Common myeloid progenitor, CD34-positive (primary cell): Measurements from ENCODE around the gene MGST1.
"Not testable (repeated sequence)": the region's sequence is repeated elsewhere in the genome, so short reads cannot be mapped to it uniquely, and the experiment has no call there.

Experiments
- CTCF ChIA-PET: fragments of 350-600 bp; sonication (Branson Sonifier 250); formaldehyde crosslinking; loops from one replicate; lab custom pipeline; 2021; ENCODE audit warnings: antibody characterized with exemption; lab: Charles Lee
- POLR2A ChIA-PET: fragments of 350-600 bp; sonication (Branson Sonifier 250); formaldehyde crosslinking; loops from one replicate; lab custom pipeline; 2021; ENCODE audit warnings: antibody characterized with exemption; lab: Charles Lee
- DNase-seq, 3 donors: peaks; one replicate each; pipeline versions ENCODE4 v3.0.0 to v3.0.0-alpha.2; 2013
- H3K27ac ChIP-seq, 2 experiments: 1 replicate in 1 of 2; 2 replicates in 1 of 2; pipeline ENCODE4 v1.7.0; 2013; ENCODE audit warnings: inconsistent platforms in 2 of 2, low read length in 2 of 2, mild to moderate bottlenecking in 2 of 2, low read depth in 1 of 2, moderate library complexity in 1 of 2; ENCODE audit not compliant: severe bottlenecking in 2 of 2, insufficient read depth in 1 of 2, poor library complexity in 1 of 2
- H3K27me3 ChIP-seq, 5 experiments: replicated peaks in 2 of 5; 1 replicate in 3 of 5; 2 replicates in 2 of 5; pipeline versions ENCODE4 v1.6.1 to v1.7.0; 2013; ENCODE audit warnings: low read length in 4 of 5, mild to moderate bottlenecking in 2 of 5, moderate library complexity in 2 of 5, inconsistent platforms in 1 of 5; ENCODE audit not compliant: insufficient read depth in 5 of 5, control insufficient read depth in 4 of 5
- H3K36me3 ChIP-seq, 4 experiments: 1 replicate in 2 of 4; 2 replicates in 2 of 4; pipeline versions ENCODE4 v1.6.1 to v1.7.0; 2013; ENCODE audit warnings: low read length in 3 of 4, control low read depth in 1 of 4, mild to moderate bottlenecking in 1 of 4; ENCODE audit not compliant: control insufficient read depth in 4 of 4, insufficient read depth in 4 of 4
- H3K4me1 ChIP-seq, 4 experiments: 1 replicate in 3 of 4; 2 replicates in 1 of 4; pipeline versions ENCODE4 v1.6.1 to v1.7.1; 2013; ENCODE audit warnings: low read length in 3 of 4, mild to moderate bottlenecking in 3 of 4, control low read depth in 1 of 4, inconsistent platforms in 1 of 4, moderate library complexity in 1 of 4; ENCODE audit not compliant: control insufficient read depth in 4 of 4, insufficient read depth in 4 of 4; ENCODE audit errors: control extremely low read depth in 1 of 4
- H3K4me3 ChIP-seq, 7 experiments: 1 replicate in 4 of 7; 2 replicates in 3 of 7; pipeline versions ENCODE4 v1.5.1 to v1.7.0; 2013; ENCODE audit warnings: mild to moderate bottlenecking in 7 of 7, low read length in 6 of 7, moderate library complexity in 6 of 7, inconsistent platforms in 2 of 7, low read depth in 2 of 7, control low read depth in 1 of 7; ENCODE audit not compliant: insufficient read depth in 4 of 7, control insufficient read depth in 1 of 7; ENCODE audit errors: extremely low read depth in 1 of 7
- H3K9me3 ChIP-seq, 5 experiments: 1 replicate in 4 of 5; 2 replicates in 1 of 5; pipeline versions ENCODE4 v1.6.1 to v1.7.1; 2013; ENCODE audit warnings: low read length in 4 of 5, mild to moderate bottlenecking in 2 of 5, inconsistent platforms in 1 of 5, low read depth in 1 of 5, moderate library complexity in 1 of 5; ENCODE audit not compliant: control insufficient read depth in 4 of 5, insufficient read depth in 2 of 5; ENCODE audit errors: control extremely low read depth in 1 of 5
- WGBS: methylation state at CpG from one replicate; pipeline ENCODE4 v1.1.5; 2013; ENCODE audit not compliant: insufficient coverage; 5-methylcytosine and 5-hydroxymethylcytosine counted together

MGST1 gene

GRCh38 chr12:16361142-16361783 lies 13.8 kb downstream of the MGST1 start:
- WGBS: 100% methylated on average over 5 of the region's 7 CpGs
- Histone ChIP-seq H3K4me1 (peaks cover 0 to 1% (median 0%) of the 10 kb centered on the region in 4 experiments), H3K36me3 (peaks cover 3 to 51% (median 31%) of the 10 kb centered on the region in 4 experiments), H3K27ac (no peak overlapping the region), H3K4me3 (no peak overlapping the region), H3K27me3 (no peaks in the 10 kb centered on the region), H3K9me3 (no peaks in the 10 kb centered on the region)
- DNase-seq: no peak
- ChIA-PET CTCF (interaction anchor here (0.9 to 1.6 kb wide), 6 partner anchors 10 to 213 kb away, joined by 3 to 4 read pairs (median 3); no protein-coding TSS in a partner anchor), POLR2A (no interaction called here)

GRCh38 chr12:16362550-16362949 lies 15.1 kb downstream of the MGST1 start:
- CTCF ChIA-PET: no interaction called here
- H3K27ac ChIP-seq: no peak overlapping the region

GRCh38 chr12:16369156-16369555 lies 21.7 kb downstream of the MGST1 start:
- Histone ChIP-seq H3K4me3 (no peak overlapping the region), H3K36me3 (peaks cover 0 to 18% (median 11%) of the 10 kb centered on the region in 4 experiments), H3K27ac (no peak overlapping the region), H3K27me3 (no peaks in the 10 kb centered on the region), H3K4me1 (no peaks in the 10 kb centered on the region), H3K9me3 (no peaks in the 10 kb centered on the region)
- DNase-seq: no peak
- WGBS: no CpG with 5 or more reads among the region's 2 CpGs
- CTCF ChIA-PET: no interaction called here
- POLR2A ChIA-PET: no interaction called here

More at GRCh38 chr12:16362550-16362949, 15.1 kb downstream of the MGST1 start:
- POLR2A ChIA-PET: no interaction called here
- Histone ChIP-seq H3K4me1 (peaks cover 0 to 1% (median 0%) of the 10 kb centered on the region in 4 experiments), H3K9me3 (no peaks in the 10 kb centered on the region), H3K27me3 (no peaks in the 10 kb centered on the region), H3K4me3 (no peak overlapping the region), H3K36me3 (peaks cover 2 to 46% (median 29%) of the 10 kb centered on the region in 4 experiments)
- DNase-seq: no peak

GRCh38 chr12:16370096-16370495 lies 22.7 kb downstream of the MGST1 start:
- H3K36me3 ChIP-seq: peaks cover 0 to 18% (median 9%) of the 10 kb centered on the region in 4 experiments
- no peak for DNase-seq
- POLR2A ChIA-PET: no interaction called here
- H3K27ac ChIP-seq: no peak overlapping the region
- no CpG with 5 or more reads among the region's 1 CpG for WGBS
- H3K4me1 ChIP-seq: no peaks in the 10 kb centered on the region
- H3K27me3 ChIP-seq: no peaks in the 10 kb centered on the region
- CTCF ChIA-PET: no interaction called here
- H3K4me3 ChIP-seq: no peak overlapping the region
- no peaks in the 10 kb centered on the region for H3K9me3 ChIP-seq

GRCh38 chr12:16382652-16383312 lies 35.3 kb downstream of the MGST1 start:
- H3K4me1 ChIP-seq, H3K27ac ChIP-seq, H3K4me3 ChIP-seq, CTCF ChIA-PET, H3K27me3 ChIP-seq, POLR2A ChIA-PET, H3K9me3 ChIP-seq, H3K36me3 ChIP-seq, DNase-seq: not testable (repeated sequence)
- 96% methylated on average over 17 of the region's 21 CpGs for WGBS

GRCh38 chr12:16384732-16385131 lies 37.3 kb downstream of the MGST1 start:
- DNase-seq: no peak
- H3K9me3 ChIP-seq: peaks cover 0 to 1% (median 0%) of the 10 kb centered on the region in 5 experiments
- CTCF ChIA-PET: no interaction called here
- H3K27me3 ChIP-seq: no peaks in the 10 kb centered on the region
- WGBS: 87% methylated on average over 5 of the region's 5 CpGs
- no peaks in the 10 kb centered on the region for H3K4me1 ChIP-seq
- POLR2A ChIA-PET: no interaction called here
- no peak overlapping the region for H3K4me3 ChIP-seq
- H3K36me3 ChIP-seq: no peaks in the 10 kb centered on the region
- no peak overlapping the region for H3K27ac ChIP-seq
